HG03175 (cell line): Measurements from ENCODE around the gene SCLY.
"Not testable (repeated sequence)": the region's sequence is repeated elsewhere in the genome, so short reads cannot be mapped to it uniquely, and the experiment has no call there.

Experiments used
- ATAC-seq: cut with Tn5 transposase; IDR thresholded peaks from one replicate; pipeline ENCODE4 v1.9.1; 2021; ENCODE audit warnings: mild to moderate bottlenecking, moderate library complexity; ENCODE audit not compliant: unreplicated experiment

The SCLY gene

GRCh38 chr2:238060542-238061314 lies at the start of gene SCLY:
TSS of gene SCLY (plus strand) at chr2:238061001. CDS start at chr2:238061055, 54 bp downstream.
- peak; percentile 94 for ATAC-seq

GRCh38 chr2:238013806-238014205 lies 47.0 kb upstream of the SCLY start:
- no peak for ATAC-seq

GRCh38 chr2:238015705-238016104 lies 45.1 kb upstream of the SCLY start:
- no peak for ATAC-seq

GRCh38 chr2:238016526-238016925 lies 44.3 kb upstream of the SCLY start:
- ATAC-seq, result no peak

GRCh38 chr2:238019962-238020361 lies 40.8 kb upstream of the SCLY start:
- no peak for ATAC-seq

GRCh38 chr2:238020816-238021215 lies 40.0 kb upstream of the SCLY start:
- ATAC-seq, result no peak

- ATAC-seq, result no peak
Observed at GRCh38 chr2:238021327-238021726, 39.5 kb upstream of the SCLY start.

GRCh38 chr2:238022594-238023157 lies 38.1 kb upstream of the SCLY start:
- ATAC-seq, result no peak

GRCh38 chr2:238023608-238024007 lies 37.2 kb upstream of the SCLY start:
- no peak for ATAC-seq

GRCh38 chr2:238024986-238025385 lies 35.8 kb upstream of the SCLY start:
- no peak for ATAC-seq

GRCh38 chr2:238025741-238026360 lies 35.0 kb upstream of the SCLY start:
- no peak for ATAC-seq

- ATAC-seq, result no peak
Observed at GRCh38 chr2:238027058-238027457, 33.7 kb upstream of the SCLY start.

- no peak for ATAC-seq
Observed at GRCh38 chr2:238027591-238028415, 33.0 kb upstream of the SCLY start.

- ATAC-seq, result no peak
Observed at GRCh38 chr2:238029853-238030252, 30.9 kb upstream of the SCLY start.

GRCh38 chr2:238030422-238031155 lies 30.2 kb upstream of the SCLY start:
- ATAC-seq, result no peak

GRCh38 chr2:238031751-238032150 lies 29.1 kb upstream of the SCLY start:
- ATAC-seq, result no peak

GRCh38 chr2:238032755-238033337 lies 28.0 kb upstream of the SCLY start:
- no peak for ATAC-seq

- ATAC-seq, result not testable (repeated sequence)
Observed at GRCh38 chr2:238033991-238034390, 26.8 kb upstream of the SCLY start.

- ATAC-seq, result no peak
Observed at GRCh38 chr2:238038203-238038602, 22.6 kb upstream of the SCLY start.

GRCh38 chr2:238039151-238039550 lies 21.6 kb upstream of the SCLY start:
- ATAC-seq, result no peak
